GM20000 (cell line): Measurements from ENCODE around the gene LRP2BP.
"Not testable (repeated sequence)": the region's sequence is repeated elsewhere in the genome, so short reads cannot be mapped to it uniquely, and the experiment has no call there.

Source experiments
- DNase-seq: peaks from one replicate; pipeline ENCODE4 v3.0.0; 2012; ENCODE audit warnings: low spot score
- CTCF ChIP-seq: IDR thresholded peaks from 2 replicates; pipeline ENCODE4 v1.5.1; 2012; ENCODE audit warnings: mild to moderate bottlenecking, control low read depth; ENCODE audit errors: extremely low read depth, missing control alignments

Gene LRP2BP

GRCh38 chr4:185339941-185340340 is 55.8 kb downstream of the LRP2BP start:
- no peak for TF ChIP-seq CTCF
- DNase-seq: no peak

GRCh38 chr4:185335579-185335978 is 60.1 kb downstream of the LRP2BP start:
- no peak for TF ChIP-seq CTCF
- DNase-seq: no peak

GRCh38 chr4:185334326-185334725 is 61.4 kb downstream of the LRP2BP start:
- no peak for DNase-seq
- no peak for TF ChIP-seq CTCF

- TF ChIP-seq CTCF: no peak
- peak; percentile 39 for DNase-seq
These were observed 62.9 kb downstream of the LRP2BP start for GRCh38 chr4:185332575-185333464.

- not testable (repeated sequence) for DNase-seq
These were observed 65.7 kb downstream of the LRP2BP start for GRCh38 chr4:185329879-185330510.

GRCh38 chr4:185328586-185328985 is 67.1 kb downstream of the LRP2BP start:
- no peak for TF ChIP-seq CTCF
- DNase-seq: no peak

- DNase-seq: not testable (repeated sequence)
These were observed 70.0 kb downstream of the LRP2BP start for GRCh38 chr4:185325721-185326120.

- not testable (repeated sequence) for DNase-seq
These were observed 71.4 kb downstream of the LRP2BP start for GRCh38 chr4:185324361-185324760.

GRCh38 chr4:185323606-185324005 is 72.1 kb downstream of the LRP2BP start:
- no peak for TF ChIP-seq CTCF
- no peak for DNase-seq
